WTC11 (cell line): ENCODE data around the gene LRRC8D. TPM values are rescaled to one million over a fixed set of nuclear protein-coding genes. Genes with fewer than 3 reads are reported as not detected.

ENCODE experiments used
- ATAC-seq: fragments of 200-7000 bp; cut with Tn5 transposase; 2 replicates; pipeline ENCODE4 v1.10.0; 2021; ENCODE audit warnings: mild to moderate bottlenecking, moderate library complexity
- CTCF ChIA-PET: fragments of 300-600 bp; sonication (Branson Sonifier 250); formaldehyde crosslinking; loops from one replicate; lab custom pipeline; 2021; ENCODE audit warnings: antibody characterized with exemption; lab: Charles Lee
- POLR2A ChIA-PET: fragments of 350-600 bp; sonication (Branson Sonifier 250); formaldehyde crosslinking; loops from one replicate; lab custom pipeline; 2021; ENCODE audit warnings: antibody characterized with exemption; lab: Charles Lee
- DNase-seq: peaks from one replicate; pipeline ENCODE4 v3.0.0; 2021; ENCODE audit warnings: low spot score
- H3K27ac Mint-ChIP-seq: 2 replicates; pipeline ENCODE4 v1.8.0; 2021; ENCODE audit warnings: mixed read lengths
- H3K27me3 Mint-ChIP-seq: 2 replicates; pipeline ENCODE4 v1.8.0; 2021; ENCODE audit warnings: low read depth, mild to moderate bottlenecking, moderate library complexity, mixed read lengths
- H3K36me3 Mint-ChIP-seq: 2 replicates; pipeline ENCODE4 v1.8.0; 2021; ENCODE audit warnings: mixed read lengths
- H3K4me1 Mint-ChIP-seq: 2 replicates; pipeline ENCODE4 v1.8.0; 2022; ENCODE audit warnings: mixed read lengths
- H3K4me3 Mint-ChIP-seq: 2 replicates; pipeline ENCODE4 v1.8.0; 2021; ENCODE audit warnings: mild to moderate bottlenecking, moderate library complexity, mixed read lengths
- H3K9me3 Mint-ChIP-seq: 2 replicates; pipeline ENCODE4 v1.8.0; 2021; ENCODE audit warnings: mixed read lengths
- AR ChIP-seq: fragments of 250-450 bp; sonication (Bioruptor Pico); IDR thresholded peaks from 2 replicates; pipeline ENCODE4 v1.9.0; 2021; ENCODE audit warnings: mild to moderate bottlenecking
- ARID4B ChIP-seq: sonication (generic); formaldehyde crosslinking; IDR thresholded peaks from 2 replicates; pipeline ENCODE4 v1.8.0; 2023; ENCODE audit warnings: missing genetic modification reagents, mild to moderate bottlenecking, borderline replicate concordance
- ELF4 ChIP-seq: sonication (generic); formaldehyde crosslinking; IDR thresholded peaks from 2 replicates; pipeline ENCODE4 v1.8.1; 2022; ENCODE audit warnings: low read depth, mild to moderate bottlenecking, moderate library complexity, missing genetic modification reagents
- EMX1 ChIP-seq: fragments of 250-450 bp; sonication (Bioruptor Pico); IDR thresholded peaks from 2 replicates; pipeline ENCODE4 v1.8.0; 2021; ENCODE audit warnings: mild to moderate bottlenecking
- GTF2I ChIP-seq: fragments of 250-450 bp; sonication (Bioruptor Pico); conservative IDR thresholded peaks from 2 replicates; pipeline ENCODE4 v1.4.0; 2021; ENCODE audit warnings: mild to moderate bottlenecking
- HMGA2 ChIP-seq: fragments of 250-450 bp; sonication (Bioruptor Pico); IDR thresholded peaks from 2 replicates; pipeline ENCODE4 v1.4.0; 2021; ENCODE audit warnings: mild to moderate bottlenecking, moderate library complexity
- MLX ChIP-seq: sonication (generic); formaldehyde crosslinking; IDR thresholded peaks from 2 replicates; pipeline ENCODE4 v1.8.1; 2023; ENCODE audit warnings: mild to moderate bottlenecking, missing genetic modification reagents, moderate library complexity
- MYBL2 ChIP-seq: sonication (generic); formaldehyde crosslinking; IDR thresholded peaks from 2 replicates; pipeline ENCODE4 v1.8.1; 2023; ENCODE audit warnings: mild to moderate bottlenecking, moderate library complexity, missing genetic modification reagents
- NR3C1 ChIP-seq: sonication (generic); formaldehyde crosslinking; conservative IDR thresholded peaks from 2 replicates; pipeline ENCODE4 v1.8.1; 2023; ENCODE audit warnings: low read depth, mild to moderate bottlenecking, missing genetic modification reagents
- PRDM15 ChIP-seq: sonication (generic); formaldehyde crosslinking; IDR thresholded peaks from 2 replicates; pipeline ENCODE4 v1.8.0; 2022; ENCODE audit warnings: missing genetic modification reagents
- ZNF317 ChIP-seq: sonication (generic); formaldehyde crosslinking; IDR thresholded peaks from 2 replicates; pipeline ENCODE4 v1.8.1; 2023; ENCODE audit warnings: low read depth, mild to moderate bottlenecking, moderate library complexity, missing genetic modification reagents, borderline replicate concordance
- ZNF423 ChIP-seq: fragments of 250-450 bp; sonication (Bioruptor Pico); IDR thresholded peaks from 2 replicates; pipeline ENCODE4 v2.1.2; 2022; ENCODE audit warnings: mild to moderate bottlenecking, moderate library complexity
- ZNF671 ChIP-seq: fragments of 250-450 bp; sonication (Bioruptor Pico); IDR thresholded peaks from 2 replicates; pipeline ENCODE4 v1.8.0; 2021; ENCODE audit warnings: mild to moderate bottlenecking
- total RNA-seq: library from RNA; stranded (reverse); gene quantifications from 3 replicates; pipeline ENCODE4 v1.2.3, GENCODE V29; 2021
- TF ChIP-seq, protein P1 (sequence below): sonication (generic); formaldehyde crosslinking; IDR thresholded peaks from 2 replicates; pipeline ENCODE4 v1.8.0; 2023; ENCODE audit warnings: missing genetic modification reagents
- TF ChIP-seq, protein P2 (sequence below): fragments of 250-450 bp; sonication (Bioruptor Pico); IDR thresholded peaks from 2 replicates; pipeline ENCODE4 v1.9.0; 2021; ENCODE audit warnings: mild to moderate bottlenecking
- TF ChIP-seq, protein P3 (sequence below): fragments of 250-450 bp; sonication (Bioruptor Pico); IDR thresholded peaks from 2 replicates; pipeline ENCODE4 v1.8.0; 2021; ENCODE audit warnings: mild to moderate bottlenecking

Gene LRRC8D
- total RNA-seq, 1 experiment from 2014 or later: 42.6 TPM

DNA sequence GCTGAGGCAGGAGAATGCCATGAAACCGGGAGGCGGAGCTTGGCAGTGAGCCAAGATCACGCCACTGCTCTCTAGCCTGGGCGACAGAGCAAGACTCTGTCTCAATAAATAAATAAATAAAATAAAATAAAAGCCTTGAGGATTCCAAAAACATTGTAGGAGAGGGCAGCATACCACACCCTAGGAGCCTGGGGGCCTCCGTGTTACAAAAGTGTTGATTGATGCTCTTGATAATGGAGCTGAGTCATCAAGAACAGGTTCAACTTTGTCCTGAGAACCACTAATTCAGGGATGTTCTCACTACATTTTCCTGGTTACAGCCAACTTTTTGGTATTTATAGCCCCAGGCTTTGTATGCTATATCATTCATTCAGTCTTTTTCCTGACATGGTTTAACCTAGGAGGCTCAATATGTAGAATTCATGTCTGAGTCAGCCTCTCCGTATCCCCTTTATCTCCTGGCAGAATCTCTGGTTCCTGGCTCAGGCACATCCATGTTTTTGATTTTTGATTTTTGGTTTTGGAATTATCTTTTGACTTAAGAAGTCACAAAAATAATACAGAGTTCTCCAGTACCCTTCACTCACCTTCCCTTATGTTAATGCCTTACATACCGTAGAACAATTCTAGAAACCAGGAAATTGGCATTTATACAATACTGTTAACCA lies 69.4 kb downstream of the LRRC8D start (continued):
- TF ChIP-seq MYBL2 (CRISPR knock-in tag) (no peak), NR3C1 (no peak), MLX (no peak), AR (CRISPR knock-in tag) (no peak), ELF4 (CRISPR knock-in tag) (no peak), PRDM15 (CRISPR knock-in tag) (no peak)
- TF ChIP-seq, protein P1, sequence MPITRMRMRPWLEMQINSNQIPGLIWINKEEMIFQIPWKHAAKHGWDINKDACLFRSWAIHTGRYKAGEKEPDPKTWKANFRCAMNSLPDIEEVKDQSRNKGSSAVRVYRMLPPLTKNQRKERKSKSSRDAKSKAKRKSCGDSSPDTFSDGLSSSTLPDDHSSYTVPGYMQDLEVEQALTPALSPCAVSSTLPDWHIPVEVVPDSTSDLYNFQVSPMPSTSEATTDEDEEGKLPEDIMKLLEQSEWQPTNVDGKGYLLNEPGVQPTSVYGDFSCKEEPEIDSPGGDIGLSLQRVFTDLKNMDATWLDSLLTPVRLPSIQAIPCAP (CRISPR knock-in tag): no peak

DNA sequence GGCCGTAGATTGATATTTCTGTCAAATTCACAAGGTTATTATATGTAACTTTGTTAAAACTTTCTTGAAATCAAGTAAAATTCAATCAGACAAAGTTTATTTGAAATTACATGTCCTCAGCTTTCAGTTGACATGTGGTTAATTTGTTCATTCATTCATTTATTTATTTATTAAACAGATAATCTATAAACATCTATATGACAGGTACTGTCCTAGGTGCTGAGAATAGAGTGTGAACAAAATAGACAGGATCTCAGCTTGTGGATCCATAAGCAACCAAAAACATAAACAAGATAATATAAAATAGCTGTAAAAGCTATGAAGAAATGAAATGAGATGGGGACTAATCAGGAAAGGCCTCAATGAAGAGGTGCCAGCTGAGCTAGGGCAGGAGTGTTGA lies 72.0 kb downstream of the LRRC8D start:
- Mint-ChIP-seq H3K36me3 (no peaks in the 10 kb centered on the region), H3K9me3 (no peaks in the 10 kb centered on the region), H3K27me3 (no peaks in the 10 kb centered on the region), H3K27ac (peak overlapping the region; percentile 31; the same call in 1 of the 2 replicates), H3K4me1 (peaks cover 26% of the 10 kb centered on the region), H3K4me3 (no peak overlapping the region)
- CTCF ChIA-PET: no interaction called here
- no peak for DNase-seq
- no peak for ATAC-seq
- POLR2A ChIA-PET: no interaction called here
- no peak for TF ChIP-seq ZNF671 (CRISPR knock-in tag)
- TF ChIP-seq EMX1: no peak
- no peak for TF ChIP-seq GTF2I (CRISPR knock-in tag)
- no peak for TF ChIP-seq ARID4B (CRISPR knock-in tag)
- TF ChIP-seq, protein P2, sequence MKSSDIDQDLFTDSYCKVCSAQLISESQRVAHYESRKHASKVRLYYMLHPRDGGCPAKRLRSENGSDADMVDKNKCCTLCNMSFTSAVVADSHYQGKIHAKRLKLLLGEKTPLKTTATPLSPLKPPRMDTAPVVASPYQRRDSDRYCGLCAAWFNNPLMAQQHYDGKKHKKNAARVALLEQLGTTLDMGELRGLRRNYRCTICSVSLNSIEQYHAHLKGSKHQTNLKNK (CRISPR knock-in tag): no peak
- TF ChIP-seq, protein P3, sequence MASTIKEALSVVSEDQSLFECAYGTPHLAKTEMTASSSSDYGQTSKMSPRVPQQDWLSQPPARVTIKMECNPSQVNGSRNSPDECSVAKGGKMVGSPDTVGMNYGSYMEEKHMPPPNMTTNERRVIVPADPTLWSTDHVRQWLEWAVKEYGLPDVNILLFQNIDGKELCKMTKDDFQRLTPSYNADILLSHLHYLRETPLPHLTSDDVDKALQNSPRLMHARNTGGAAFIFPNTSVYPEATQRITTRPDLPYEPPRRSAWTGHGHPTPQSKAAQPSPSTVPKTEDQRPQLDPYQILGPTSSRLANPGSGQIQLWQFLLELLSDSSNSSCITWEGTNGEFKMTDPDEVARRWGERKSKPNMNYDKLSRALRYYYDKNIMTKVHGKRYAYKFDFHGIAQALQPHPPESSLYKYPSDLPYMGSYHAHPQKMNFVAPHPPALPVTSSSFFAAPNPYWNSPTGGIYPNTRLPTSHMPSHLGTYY (CRISPR knock-in tag): no peak
- no peak for TF ChIP-seq HMGA2 (CRISPR knock-in tag)
- TF ChIP-seq ZNF423: no peak
- TF ChIP-seq ZNF317 (CRISPR knock-in tag): no peak
